Stomach (tissue), 9 donors: ENCODE data around the gene ETNPPL. TPM values are rescaled to one million over a fixed set of nuclear protein-coding genes. Genes with fewer than 3 reads are reported as not detected.

Experiments
- DNase-seq, 2 donors: peaks; one replicate each; pipeline versions ENCODE4 v3.0.0 to v3.0.0-alpha.2; 2013 to 2019
- H3K27ac ChIP-seq, 5 donors: fragments of 200-600 bp in 4 of 5; sonication (generic) in 4 of 5; one replicate each; pipeline ENCODE4 v1.5.1; 2013 to 2019; ENCODE audit warnings: mild to moderate bottlenecking in 1 of 5, moderate library complexity in 1 of 5
- H3K27me3 ChIP-seq, 3 donors: fragments of 200-600 bp; sonication (generic); one replicate each; pipeline ENCODE4 v1.5.1; 2017 to 2019; ENCODE audit warnings: mixed run types in 1 of 3
- H3K36me3 ChIP-seq, 4 donors: fragments of 200-600 bp; sonication (generic); 1 replicate in 3 of 4; 2 replicates in 1 of 4; pipeline ENCODE4 v1.5.1; 2016 to 2019
- H3K4me1 ChIP-seq, 4 donors: fragments of 200-600 bp; sonication (generic); one replicate each; pipeline ENCODE4 v1.5.1; 2016 to 2019
- H3K4me3 ChIP-seq, 4 donors: fragments of 200-600 bp; sonication (generic) in 3 of 4; one replicate each; pipeline ENCODE4 v1.5.1; 2016 to 2019; ENCODE audit warnings: mild to moderate bottlenecking in 1 of 4
- H3K9me3 ChIP-seq, 4 donors: fragments of 200-600 bp; sonication (generic); one replicate each; pipeline ENCODE4 v1.5.1; 2016 to 2019
- EP300 ChIP-seq: sonication (generic); formaldehyde crosslinking; IDR thresholded peaks from one replicate; pipeline ENCODE4 v1.6.1; 2017; ENCODE audit warnings: antibody characterized with exemption
- POLR2A ChIP-seq, 4 donors: fragments of 450-650 bp; IDR thresholded peaks; one replicate each; pipeline ENCODE4 v1.6.1; 2016; ENCODE audit warnings: antibody characterized with exemption in 4 of 4, control low read depth in 2 of 4, mild to moderate bottlenecking in 1 of 4, moderate library complexity in 1 of 4
- POLR2AphosphoS5 ChIP-seq, 3 donors: sonication (generic); formaldehyde crosslinking; IDR thresholded peaks; one replicate each; pipeline ENCODE4 v1.6.1; 2016; ENCODE audit warnings: antibody characterized with exemption in 3 of 3
- WGBS, 5 donors: extraction: QIAGEN DNeasy Blood & Tissue Kit in 3 of 5; methylation state at CpG; one replicate each; pipeline versions ENCODE4 v1.1.5 to v1.1.7; 2013 to 2018; 5-methylcytosine and 5-hydroxymethylcytosine counted together
- intact Hi-C: fragments of 100-400 bp; cut with DNase I; formaldehyde crosslinking; loops from one replicate; pipeline ENCODE4 v1.15.1; 2023; ENCODE audit warnings: low total_unique reads
- polyA plus RNA-seq, 3 donors: library from polyadenylated mRNA; stranded (reverse); fragments of 200-250 nt; gene quantifications; one replicate each; pipeline ENCODE4 v1.2.3, GENCODE V29; 2013
- total RNA-seq, 5 donors: library from RNA; depleted of rRNA; stranded (reverse); fragments of >200 nt; gene quantifications; one replicate each; pipeline versions ENCODE4 v1.1.0 to v1.2.3, GENCODE V29; 2014 to 2016
- TF ChIP-seq, protein P1 (sequence below), 7 experiments: fragments of 450-650 bp in 4 of 7; fragments of 200-600 bp in 3 of 7; sonication (generic) in 3 of 7; IDR thresholded peaks; one replicate each; pipeline ENCODE4 v1.5.1; 2016 to 2019; ENCODE audit warnings: antibody characterized with exemption in 7 of 7, control low read depth in 2 of 7, mild to moderate bottlenecking in 1 of 7
- donor health status: healthy with polysubstance abuse.
- donor health status: Bipolar disorder and iron deficiency.
- donor health status: healthy.

Gene ETNPPL
- total and polyA plus RNA-seq, 8 donors = 1.9 to 15.6 (median 5.0) TPM; not detected in 2

DNA sequence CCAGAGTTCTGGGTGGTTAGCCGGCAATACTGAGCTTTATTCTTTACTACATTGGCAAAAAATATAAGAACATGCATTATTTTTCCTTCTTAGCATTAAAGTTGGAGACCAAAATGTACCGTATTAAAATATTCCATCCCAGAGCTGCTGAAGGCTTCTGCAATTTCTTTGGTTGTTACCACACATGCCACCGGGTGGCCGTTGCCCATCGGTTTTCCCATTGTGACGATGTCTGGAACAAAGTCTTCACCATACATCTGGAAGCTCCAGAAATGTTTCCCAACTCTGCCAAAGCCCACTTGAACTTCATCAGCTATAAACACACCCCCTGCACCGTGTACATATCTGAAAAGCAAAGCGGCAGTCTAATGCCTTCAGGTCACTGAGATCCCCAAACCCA is 13.7 kb downstream of the ETNPPL start:
- H3K9me3 ChIP-seq = no peaks in the 10 kb centered on the region
- H3K27me3 ChIP-seq = no peaks in the 10 kb centered on the region
- no peak overlapping the region for H3K27ac ChIP-seq
- no peak for DNase-seq
- intact Hi-C loops = no loop called here
- H3K36me3 ChIP-seq = no peaks in the 10 kb centered on the region
- no peak overlapping the region for H3K4me3 ChIP-seq
- WGBS, 5 donors = 81 to 90% (median 87%) methylated on average over 8 of the region's 8 CpGs
- TF ChIP-seq POLR2A (IDR thresholded peaks at IDR 0.05) = no peak
- TF ChIP-seq, protein P1, sequence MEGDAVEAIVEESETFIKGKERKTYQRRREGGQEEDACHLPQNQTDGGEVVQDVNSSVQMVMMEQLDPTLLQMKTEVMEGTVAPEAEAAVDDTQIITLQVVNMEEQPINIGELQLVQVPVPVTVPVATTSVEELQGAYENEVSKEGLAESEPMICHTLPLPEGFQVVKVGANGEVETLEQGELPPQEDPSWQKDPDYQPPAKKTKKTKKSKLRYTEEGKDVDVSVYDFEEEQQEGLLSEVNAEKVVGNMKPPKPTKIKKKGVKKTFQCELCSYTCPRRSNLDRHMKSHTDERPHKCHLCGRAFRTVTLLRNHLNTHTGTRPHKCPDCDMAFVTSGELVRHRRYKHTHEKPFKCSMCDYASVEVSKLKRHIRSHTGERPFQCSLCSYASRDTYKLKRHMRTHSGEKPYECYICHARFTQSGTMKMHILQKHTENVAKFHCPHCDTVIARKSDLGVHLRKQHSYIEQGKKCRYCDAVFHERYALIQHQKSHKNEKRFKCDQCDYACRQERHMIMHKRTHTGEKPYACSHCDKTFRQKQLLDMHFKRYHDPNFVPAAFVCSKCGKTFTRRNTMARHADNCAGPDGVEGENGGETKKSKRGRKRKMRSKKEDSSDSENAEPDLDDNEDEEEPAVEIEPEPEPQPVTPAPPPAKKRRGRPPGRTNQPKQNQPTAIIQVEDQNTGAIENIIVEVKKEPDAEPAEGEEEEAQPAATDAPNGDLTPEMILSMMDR (IDR thresholded peaks at IDR 0.05) = no peak
- no peak for TF ChIP-seq EP300
- no peak for TF ChIP-seq POLR2AphosphoS5 (IDR thresholded peaks at IDR 0.05)
- no peaks in the 10 kb centered on the region for H3K4me1 ChIP-seq

DNA sequence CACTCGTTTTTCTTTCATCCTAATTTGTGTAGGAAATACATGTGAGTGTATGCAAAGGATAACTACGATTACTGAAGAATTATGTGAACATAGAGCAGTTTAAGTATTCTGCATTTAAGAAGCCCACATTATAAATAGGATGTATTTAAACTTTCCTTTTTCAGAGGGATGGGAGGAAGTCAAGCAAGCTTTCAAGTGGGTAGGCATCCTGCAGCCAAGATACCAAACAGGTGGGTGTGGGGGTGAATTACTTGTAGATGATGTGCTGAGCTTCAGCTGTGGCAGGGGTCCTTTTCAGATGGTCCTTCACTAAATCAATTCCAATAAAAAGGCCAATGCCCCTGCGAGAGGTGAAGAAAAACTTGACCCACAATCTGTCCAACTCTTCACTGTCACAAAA is 16.3 kb downstream of the ETNPPL start:
- 73 to 82% (median 77%) methylated on average over 3 of the region's 3 CpGs for WGBS, 5 donors
- Histone ChIP-seq H3K4me1 (peaks cover 0 to 7% (median 0%) of the 10 kb centered on the region in 4 donors), H3K9me3 (no peaks in the 10 kb centered on the region), H3K36me3 (no peaks in the 10 kb centered on the region), H3K27ac (no peak overlapping the region), H3K4me3 (no peak overlapping the region), H3K27me3 (no peaks in the 10 kb centered on the region)
- no peak for DNase-seq
- intact Hi-C loops = no loop called here
- TF ChIP-seq EP300 (no peak), POLR2A (IDR thresholded peaks at IDR 0.05) (no peak), POLR2AphosphoS5 (IDR thresholded peaks at IDR 0.05) (no peak)
- TF ChIP-seq, protein P1 (IDR thresholded peaks at IDR 0.05) = no peak

DNA sequence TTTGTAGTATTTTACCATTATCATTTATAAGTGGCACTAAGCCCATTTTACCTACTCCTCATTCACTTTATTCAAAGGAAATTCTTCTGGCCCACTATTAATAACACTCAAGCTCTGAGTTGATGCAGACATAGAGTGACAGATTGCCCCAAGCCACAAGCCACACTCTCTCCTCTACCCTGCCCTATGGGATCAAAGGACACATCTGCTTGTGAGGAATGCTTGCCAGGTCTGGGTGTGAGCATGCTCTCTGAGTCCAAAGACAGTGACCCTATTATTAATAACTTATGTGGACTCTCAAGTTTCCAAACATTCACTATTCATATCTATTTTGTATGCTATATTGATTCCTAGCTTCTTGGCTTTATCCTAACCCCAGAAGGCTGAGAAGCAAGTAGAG is 18.5 kb downstream of the ETNPPL start:
- DNase-seq = no peak
- intact Hi-C loops = no loop called here
- peaks cover 0 to 7% (median 0%) of the 10 kb centered on the region in 4 donors for H3K4me1 ChIP-seq
- TF ChIP-seq, protein P1 (IDR thresholded peaks at IDR 0.05) = no peak
- TF ChIP-seq EP300 (no peak), POLR2AphosphoS5 (IDR thresholded peaks at IDR 0.05) (no peak), POLR2A (IDR thresholded peaks at IDR 0.05) (no peak)
- no peaks in the 10 kb centered on the region for H3K9me3 ChIP-seq
- H3K36me3 ChIP-seq = no peaks in the 10 kb centered on the region
- H3K27ac ChIP-seq = no peak overlapping the region
- no peaks in the 10 kb centered on the region for H3K27me3 ChIP-seq
- H3K4me3 ChIP-seq = no peak overlapping the region

DNA sequence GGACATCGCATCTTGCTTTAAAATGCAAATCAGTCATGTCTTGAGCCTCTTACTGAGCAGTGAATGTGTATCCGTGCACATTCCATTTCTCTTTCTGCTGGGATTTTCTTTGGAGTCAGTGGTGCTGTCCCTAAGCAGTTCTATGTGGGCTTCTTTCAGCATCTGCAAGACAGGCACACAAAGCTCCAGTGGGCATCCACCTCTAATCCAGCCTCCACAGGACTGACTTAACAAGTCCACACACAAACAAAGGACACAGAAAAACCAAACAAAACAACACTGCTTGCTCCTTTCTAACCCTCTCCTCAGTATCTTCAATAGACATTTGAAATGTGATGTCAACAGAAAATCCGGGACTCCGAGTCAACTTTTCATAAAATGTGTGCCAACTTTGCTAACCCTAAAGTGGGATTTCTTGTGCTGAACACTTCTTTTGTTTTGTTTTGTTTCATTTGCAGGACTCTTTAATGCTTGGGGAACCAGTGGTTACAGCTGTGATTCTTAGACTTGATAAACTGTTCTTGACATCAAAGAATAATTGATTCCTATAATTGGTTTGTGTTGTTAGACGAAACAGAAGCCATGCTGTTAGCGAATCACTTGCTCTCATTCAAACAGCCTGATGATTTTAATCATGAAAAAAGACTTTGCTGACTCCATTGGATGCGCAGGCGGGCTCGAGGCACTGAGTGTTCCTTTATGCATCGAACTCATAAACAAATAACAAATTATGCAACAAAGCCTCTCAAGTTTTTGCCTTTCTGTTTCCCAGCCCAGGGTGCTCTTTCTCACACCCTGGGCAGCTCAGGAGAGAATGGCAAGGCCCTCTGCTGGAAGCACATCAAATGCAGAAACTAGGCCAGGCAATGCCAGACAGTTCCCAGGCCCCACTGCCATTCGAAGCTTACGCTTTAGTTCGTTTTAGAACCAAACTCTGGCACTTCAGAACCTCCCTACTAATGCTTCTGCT is 20.1 kb downstream of the ETNPPL start:
- no peaks in the 10 kb centered on the region for H3K36me3 ChIP-seq
- H3K9me3 ChIP-seq = no peaks in the 10 kb centered on the region
- TF ChIP-seq EP300 (no peak), POLR2AphosphoS5 (IDR thresholded peaks at IDR 0.05) (no peak), POLR2A (IDR thresholded peaks at IDR 0.05) (no peak)
- TF ChIP-seq, protein P1 (IDR thresholded peaks at IDR 0.05) = no peak
- DNase-seq = peak in 1 of 2 donors; percentile 10
- intact Hi-C loops = no loop called here
- peaks cover 0 to 7% (median 0%) of the 10 kb centered on the region in 4 donors for H3K4me1 ChIP-seq
- WGBS, 5 donors = 63 to 75% (median 67%) methylated on average over 13 of the region's 13 CpGs
- H3K27me3 ChIP-seq = no peaks in the 10 kb centered on the region
- H3K27ac ChIP-seq = no peak overlapping the region
- H3K4me3 ChIP-seq = no peak overlapping the region
